ENCODE results near the gene NUMB.

Gene NUMB

GRCh38 chr14:73458183-73458976 lies at the start of gene NUMB:
TSS of gene NUMB (minus strand) at chr14:73458546. CDS start at chr14:73355751, 102,795 bp downstream.
- DNase-seq (ENCODE audit: low spot score) = peak; percentile 100

- DNase-seq (ENCODE audit: low spot score) = no peak
Measured at GRCh38 chr14:73503648-73504047, 45.3 kb upstream of the NUMB start.

DNA sequence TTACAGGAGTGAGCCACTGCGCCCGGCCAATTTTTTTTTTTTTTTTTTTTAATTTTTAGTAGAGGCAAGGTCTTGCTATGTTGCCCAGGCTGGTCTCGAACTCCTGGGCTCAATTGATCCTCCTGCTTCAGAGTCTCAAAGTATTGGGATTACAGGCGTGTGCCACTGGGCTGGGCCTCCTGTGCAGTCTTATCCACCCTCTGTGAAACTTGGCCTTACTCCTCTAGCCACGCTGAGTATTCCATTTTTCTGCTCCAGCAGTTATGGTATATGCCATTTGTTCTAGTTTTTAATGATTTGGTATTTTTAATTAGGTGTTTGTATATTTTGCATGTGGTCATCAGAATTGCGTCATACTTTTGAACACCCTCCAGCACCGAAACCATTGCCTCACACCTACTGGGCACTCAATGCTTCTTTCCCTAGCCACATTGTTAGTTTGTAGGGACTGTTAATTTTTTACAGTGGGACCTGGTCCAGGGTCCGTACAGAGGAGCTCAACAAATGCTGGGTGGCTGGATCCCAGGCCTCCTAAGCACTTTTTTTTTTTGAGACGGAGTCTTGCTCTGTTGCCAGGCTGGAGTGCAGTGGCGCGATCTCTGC lies 43.8 kb upstream of the NUMB start:
- no peak for DNase-seq (ENCODE audit: low spot score)

GRCh38 chr14:73500360-73500759 lies 42.0 kb upstream of the NUMB start:
- no peak for DNase-seq (ENCODE audit: low spot score)

DNA sequence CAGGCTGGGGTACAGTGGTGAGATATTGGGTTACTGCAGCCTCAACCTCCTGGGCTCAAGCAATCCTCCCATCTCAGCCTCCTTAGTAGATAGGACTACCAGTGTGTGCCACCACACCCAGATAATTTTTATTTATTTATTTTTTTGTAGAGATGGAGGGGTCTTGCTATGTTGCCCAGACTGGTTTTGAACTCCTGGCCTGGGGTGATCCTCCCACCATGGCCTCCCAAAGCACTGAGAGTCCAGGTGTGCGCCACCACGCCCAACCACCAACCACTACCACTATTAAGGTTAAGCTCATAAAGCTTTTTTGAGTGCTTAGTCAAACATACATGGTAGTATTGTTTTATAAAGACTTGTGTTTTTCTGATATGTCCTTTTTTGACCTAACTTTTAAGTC lies 36.2 kb upstream of the NUMB start:
- DNase-seq (ENCODE audit: low spot score) = no peak

GRCh38 chr14:73492670-73493069 lies 34.3 kb upstream of the NUMB start:
- DNase-seq (ENCODE audit: low spot score) = no peak

DNA sequence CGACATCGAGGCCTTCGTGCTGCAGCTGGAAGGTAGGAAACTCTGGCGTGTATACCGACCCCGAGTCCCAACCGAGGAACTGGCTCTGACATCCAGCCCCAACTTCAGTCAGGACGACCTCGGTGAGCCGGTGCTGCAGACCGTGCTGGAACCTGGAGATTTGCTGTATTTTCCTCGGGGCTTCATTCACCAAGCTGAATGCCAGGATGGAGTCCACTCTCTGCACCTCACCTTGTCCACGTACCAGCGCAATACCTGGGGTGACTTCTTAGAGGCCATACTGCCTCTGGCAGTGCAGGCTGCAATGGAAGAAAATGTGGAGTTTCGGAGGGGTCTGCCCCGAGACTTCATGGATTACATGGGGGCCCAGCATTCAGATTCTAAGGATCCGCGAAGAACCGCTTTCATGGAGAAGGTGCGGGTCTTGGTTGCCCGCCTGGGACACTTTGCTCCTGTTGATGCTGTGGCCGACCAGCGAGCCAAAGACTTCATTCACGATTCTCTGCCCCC lies 33.8 kb upstream of the NUMB start:
- DNase-seq (ENCODE audit: low spot score) = no peak

DNA sequence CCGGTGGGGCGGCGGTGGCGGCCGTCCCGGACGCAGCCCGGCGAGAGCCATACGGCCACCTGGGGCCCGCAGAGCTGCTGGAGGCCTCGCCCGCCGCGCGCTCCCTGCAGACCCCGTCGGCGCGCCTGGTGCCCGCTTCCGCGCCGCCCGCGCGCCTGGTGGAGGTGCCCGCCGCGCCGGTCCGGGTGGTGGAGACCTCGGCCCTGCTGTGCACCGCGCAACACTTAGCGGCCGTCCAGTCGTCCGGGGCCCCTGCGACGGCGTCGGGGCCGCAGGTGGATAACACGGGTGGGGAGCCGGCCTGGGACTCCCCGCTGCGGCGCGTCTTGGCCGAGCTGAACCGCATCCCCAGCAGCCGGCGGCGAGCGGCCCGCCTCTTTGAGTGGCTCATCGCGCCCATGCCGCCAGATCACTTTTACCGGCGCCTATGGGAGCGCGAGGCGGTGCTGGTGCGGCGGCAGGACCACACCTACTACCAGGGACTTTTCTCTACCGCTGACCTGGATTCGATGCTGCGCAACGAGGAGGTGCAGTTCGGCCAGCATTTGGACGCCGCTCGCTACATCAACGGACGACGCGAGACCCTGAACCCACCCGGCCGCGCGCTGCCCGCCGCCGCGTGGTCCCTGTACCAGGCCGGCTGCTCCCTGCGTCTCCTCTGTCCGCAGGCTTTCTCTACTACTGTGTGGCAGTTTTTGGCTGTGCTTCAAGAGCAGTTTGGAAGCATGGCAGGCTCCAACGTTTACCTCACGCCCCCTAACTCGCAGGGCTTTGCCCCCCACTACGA lies 33.1 kb upstream of the NUMB start:
- peak; percentile 33 for DNase-seq (ENCODE audit: low spot score)

GRCh38 chr14:73489481-73490175 lies 31.3 kb upstream of the NUMB start:
- no peak for DNase-seq (ENCODE audit: low spot score)

DNA sequence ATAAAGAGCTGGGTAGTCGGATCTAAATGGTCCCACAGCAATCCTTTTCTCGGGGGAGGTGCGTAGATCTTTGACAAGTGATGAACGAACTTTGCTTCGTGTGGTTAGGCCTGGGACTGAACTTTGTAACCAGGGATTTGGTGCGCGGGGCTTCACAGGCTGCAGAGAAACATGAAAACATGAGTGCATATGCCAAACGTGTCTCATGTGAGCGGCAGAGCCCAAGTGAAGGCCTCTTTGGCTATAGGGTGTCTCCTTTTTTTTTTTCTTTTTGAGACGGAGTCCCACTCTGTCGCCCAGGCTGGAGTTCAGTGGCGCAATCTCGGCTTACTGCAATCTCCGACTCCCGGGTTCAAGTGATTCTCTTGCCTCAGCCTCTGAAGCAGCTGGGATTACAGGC lies 20.3 kb upstream of the NUMB start:
- DNase-seq (ENCODE audit: low spot score) = no peak

DNA sequence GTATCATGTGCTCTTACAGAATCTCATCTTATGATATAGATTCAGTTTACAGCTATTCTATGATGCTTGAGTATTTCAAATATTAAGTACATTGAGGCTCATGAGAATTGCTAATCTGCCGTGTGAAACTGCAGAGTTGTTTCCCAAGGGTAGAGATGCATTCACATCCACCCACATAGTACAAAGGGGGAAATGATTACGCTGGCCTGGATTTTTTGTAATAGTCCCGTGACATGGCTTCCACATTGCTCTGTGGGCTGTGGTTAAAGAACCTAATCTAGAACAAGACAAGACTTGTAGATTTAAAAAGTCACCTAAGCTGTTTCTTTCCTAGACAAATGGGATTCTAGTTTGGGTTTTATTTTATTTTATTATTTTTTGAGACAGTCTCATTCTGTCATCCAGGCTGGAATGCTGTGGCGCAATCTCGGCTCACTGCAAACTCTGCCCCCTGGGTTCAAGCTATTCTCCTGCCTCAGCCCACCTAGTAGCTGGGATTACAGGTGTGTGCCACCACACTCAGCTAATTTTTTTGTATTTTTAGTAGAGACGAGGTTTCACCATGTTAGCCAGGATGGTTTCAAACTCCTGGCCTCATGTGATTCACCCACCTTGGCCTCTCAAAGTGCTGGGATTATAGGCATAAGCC lies 19.4 kb upstream of the NUMB start:
- no peak for DNase-seq (ENCODE audit: low spot score)

DNA sequence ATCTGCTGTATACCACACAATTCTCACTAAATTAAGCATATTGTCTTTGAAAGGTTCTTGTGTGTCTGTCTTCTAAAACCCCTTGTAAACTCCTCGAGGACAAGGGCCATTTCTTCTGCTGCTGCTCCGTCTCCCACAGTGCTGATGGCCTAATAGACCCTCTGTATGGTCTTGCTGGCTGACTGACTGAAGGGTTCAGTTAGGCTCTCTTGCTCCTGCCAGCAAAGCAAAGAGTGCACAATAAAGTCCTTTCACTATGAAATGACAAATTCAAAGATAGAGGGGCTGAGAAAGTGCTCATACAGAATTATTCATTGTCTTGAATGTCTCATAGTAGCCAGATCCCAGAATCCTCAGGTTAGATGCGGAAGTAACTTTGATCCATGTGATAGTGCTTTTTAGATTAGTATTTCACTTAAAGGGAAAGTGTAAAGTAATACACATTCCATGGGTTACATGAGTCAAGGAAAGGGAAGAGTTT lies 18.1 kb upstream of the NUMB start:
- DNase-seq (ENCODE audit: low spot score) = no peak

- no peak for DNase-seq (ENCODE audit: low spot score)
Measured at GRCh38 chr14:73474952-73475351, 16.6 kb upstream of the NUMB start.

GRCh38 chr14:73472185-73473114 lies 14.1 kb upstream of the NUMB start:
- DNase-seq (ENCODE audit: low spot score) = peak; percentile 67

GRCh38 chr14:73471582-73472184 lies 13.3 kb upstream of the NUMB start:
- DNase-seq (ENCODE audit: low spot score) = no peak

DNA sequence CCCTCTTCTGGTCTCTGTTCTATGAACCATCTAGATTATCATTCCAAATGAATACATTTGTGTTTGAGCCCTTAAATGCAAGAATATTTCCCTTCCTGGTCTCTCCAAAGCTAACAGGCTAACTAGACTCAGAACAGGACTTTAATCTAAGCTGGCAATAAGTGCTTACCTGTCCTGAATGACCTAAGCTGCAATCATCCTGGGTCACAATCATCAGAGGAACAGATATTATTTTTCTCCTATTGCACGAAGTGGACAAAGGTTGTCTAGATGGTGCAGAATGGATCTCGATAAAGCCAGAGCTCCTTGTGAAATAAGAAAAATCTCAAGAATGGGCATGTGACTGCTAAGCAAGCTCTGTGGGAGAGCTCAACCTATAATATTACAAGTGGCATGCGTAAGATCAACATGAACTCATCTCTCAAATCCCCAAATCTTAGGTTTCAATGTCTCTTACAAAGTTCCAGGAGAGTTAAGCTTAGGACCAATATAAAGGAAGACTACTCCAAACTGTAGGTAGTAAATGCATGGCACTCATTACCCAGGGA lies 10.6 kb upstream of the NUMB start:
- DNase-seq (ENCODE audit: low spot score) = peak; percentile 3

DNA sequence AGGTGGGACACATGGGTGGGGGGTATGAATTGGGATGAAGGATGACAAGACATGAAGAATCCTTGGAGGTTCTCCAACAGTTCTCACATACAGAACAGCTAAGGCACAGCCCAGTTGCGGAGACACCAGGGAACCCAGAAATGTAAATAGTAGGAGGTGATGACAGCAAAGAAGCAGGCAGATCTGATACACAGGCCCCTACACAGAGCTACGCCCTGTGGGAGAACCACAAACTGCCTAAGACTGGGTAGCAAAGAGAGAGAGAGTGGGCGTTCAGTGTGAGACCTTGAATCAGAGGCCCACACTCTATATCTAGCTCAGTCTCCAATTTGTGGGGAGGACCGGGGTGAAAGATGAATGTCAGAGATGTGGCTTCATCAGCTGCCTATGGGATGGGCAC lies 9.5 kb upstream of the NUMB start:
- DNase-seq (ENCODE audit: low spot score) = no peak

GRCh38 chr14:73467377-73467776 lies 9.0 kb upstream of the NUMB start:
- DNase-seq (ENCODE audit: low spot score) = no peak

GRCh38 chr14:73466861-73467260 lies 8.5 kb upstream of the NUMB start:
- no peak for DNase-seq (ENCODE audit: low spot score)

All from hematopoietic multipotent progenitor cell treated with erythropoietin and hydrocortisone succinate and interleukin-3 and kit ligand, for 17 days (in vitro differentiated cells).